Activated T-cell treated with anti-CD3 and anti-CD28 coated beads for 4 hours (primary cell): ENCODE measurements around the gene C5orf63.
"Not testable (repeated sequence)": the region's sequence is repeated elsewhere in the genome, so short reads cannot be mapped to it uniquely, and the experiment has no call there.

Experiments used
- DNase-seq: peaks from one replicate; pipeline ENCODE4 v3.0.0-alpha.2; 2020

C5orf63 gene

DNA sequence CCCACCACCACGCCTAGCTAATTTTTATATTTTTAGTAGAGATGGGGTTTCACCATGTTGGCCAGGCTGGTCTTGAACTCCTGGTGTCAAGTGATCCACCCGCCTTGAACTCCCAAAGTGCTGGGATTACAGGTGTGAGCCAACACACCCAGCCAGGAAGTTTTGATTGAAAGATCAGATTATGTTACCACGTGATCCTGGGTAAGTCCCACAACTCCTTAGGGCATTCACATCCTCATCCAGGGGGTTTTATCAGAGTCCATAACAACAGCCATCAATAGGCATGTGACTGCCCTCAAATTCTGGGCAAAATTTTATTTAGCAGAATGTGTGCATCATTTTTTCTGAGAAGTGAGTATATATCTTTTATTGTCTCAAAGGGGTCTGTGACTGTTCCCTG lies 68.0 kb downstream of the C5orf63 start:
- DNase-seq = not testable (repeated sequence)

DNA sequence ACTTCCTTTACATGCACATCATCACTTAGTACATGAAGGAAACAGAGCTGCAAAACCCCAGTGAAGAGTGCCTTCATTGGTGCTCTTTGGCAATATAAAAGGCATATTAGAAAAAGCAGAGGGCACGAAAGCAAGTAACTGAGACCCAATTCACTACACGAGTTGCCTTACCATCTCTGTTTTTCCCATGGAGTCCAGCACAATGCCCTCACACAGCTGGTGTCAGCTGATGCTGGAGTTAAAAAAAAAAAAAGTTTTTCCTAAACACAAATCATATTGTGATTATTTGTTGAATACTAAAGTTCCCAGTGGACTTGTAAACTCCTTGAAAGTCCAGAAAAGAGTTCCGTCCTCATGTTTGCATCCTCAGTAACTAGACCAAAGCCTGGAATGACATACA lies 68.6 kb downstream of the C5orf63 start:
- no peak for DNase-seq

DNA sequence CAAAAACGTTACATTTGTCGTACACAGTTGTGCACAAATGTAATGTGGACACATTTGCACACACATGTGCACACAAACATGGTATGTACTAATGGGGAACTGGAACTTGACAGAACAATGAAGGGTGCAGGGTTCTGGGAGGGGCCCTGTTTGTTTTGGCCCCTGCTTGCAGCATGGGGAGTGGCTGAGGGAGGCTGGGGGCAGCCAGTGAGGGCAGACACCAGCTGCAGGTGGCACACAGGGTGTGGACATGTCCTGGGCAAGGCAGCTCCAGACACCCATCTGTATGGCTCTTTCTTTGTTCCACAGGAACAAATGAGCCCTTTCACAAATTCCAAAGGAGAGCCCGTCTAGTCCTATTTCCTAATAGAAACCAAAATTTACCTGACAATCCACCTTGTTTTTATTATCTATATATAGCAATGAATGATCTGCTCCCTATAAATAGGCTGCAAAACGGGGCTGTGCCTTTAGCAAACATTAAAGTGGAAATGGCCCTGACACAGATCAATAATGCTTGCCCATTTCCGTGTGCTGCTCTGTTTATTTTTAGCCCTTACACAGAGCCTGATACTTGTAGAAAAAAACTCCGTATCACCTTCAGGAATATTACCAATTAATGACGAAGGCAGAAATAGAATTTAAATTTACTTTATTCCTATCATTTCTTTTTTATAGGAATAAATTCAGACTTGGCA lies 69.4 kb downstream of the C5orf63 start:
- DNase-seq = no peak

DNA sequence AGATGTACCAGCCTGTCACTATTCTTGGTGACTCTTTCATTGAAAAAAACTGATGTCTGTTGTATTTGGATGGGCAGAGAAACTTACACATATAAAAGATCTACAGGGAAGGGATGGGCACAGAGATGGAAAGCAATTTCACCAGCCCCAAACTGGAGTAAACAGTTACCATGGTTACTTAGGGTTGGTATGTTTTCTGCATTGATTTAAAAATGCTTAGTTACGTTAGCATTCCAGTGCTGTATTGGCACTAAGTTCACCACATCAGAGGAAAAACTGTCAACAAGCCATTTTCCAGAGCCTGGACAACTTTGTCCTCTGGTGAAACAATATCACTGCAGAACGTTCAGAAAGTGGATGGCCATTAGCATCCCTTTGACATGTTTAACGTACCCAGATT lies 70.9 kb downstream of the C5orf63 start:
- no peak for DNase-seq

DNA sequence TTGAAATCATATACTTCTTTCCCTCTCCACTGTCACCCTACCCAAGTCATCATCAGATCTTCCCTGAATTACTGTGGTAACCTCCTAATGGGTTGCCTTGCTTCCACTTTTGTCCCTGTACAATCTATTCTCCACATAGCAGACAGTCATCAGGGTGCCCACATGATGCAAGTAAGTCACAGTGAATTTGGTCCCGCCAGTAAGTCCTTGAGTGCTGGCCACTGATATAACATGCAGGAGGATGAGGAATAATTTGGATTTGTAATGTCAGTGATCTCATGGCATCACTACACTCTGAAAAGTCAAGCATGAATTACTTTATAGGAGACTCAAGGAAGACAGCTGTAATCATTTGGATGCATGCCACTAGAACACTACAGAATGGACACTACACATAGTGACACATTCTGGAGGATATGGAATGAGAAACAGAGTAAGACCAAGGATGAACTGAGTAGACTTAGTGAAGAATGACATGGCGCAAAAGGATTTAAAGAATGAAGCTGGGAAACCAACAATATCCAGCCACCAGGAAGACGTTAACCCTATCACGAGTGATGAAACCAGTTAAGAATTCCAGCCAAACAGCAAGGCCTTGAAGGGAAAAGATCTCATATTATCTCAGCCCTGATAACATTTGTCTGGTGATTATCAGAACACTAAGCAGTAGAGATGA lies 71.5 kb downstream of the C5orf63 start:
- DNase-seq = no peak
